Activated naive CD4-positive, alpha-beta T cell treated with anti-CD3 and anti-CD28 coated beads for 36 hours (primary cell): ENCODE data around the gene OR10A3. TPM values are rescaled to one million over a fixed set of nuclear protein-coding genes. Genes with fewer than 3 reads are reported as not detected.
"Not testable (repeated sequence)": the region's sequence is repeated elsewhere in the genome, so short reads cannot be mapped to it uniquely, and the experiment has no call there.

Experiments
- CTCF ChIA-PET: fragments of 350-600 bp; sonication (Branson Sonifier 250); formaldehyde crosslinking; loops from one replicate; lab custom pipeline; 2021; ENCODE audit warnings: antibody characterized with exemption; lab: Charles Lee
- DNase-seq: peaks from one replicate; pipeline ENCODE4 v3.0.0-alpha.2; 2020
- H3K27ac Mint-ChIP-seq: one replicate; pipeline ENCODE4 v1.8.0; 2021; ENCODE audit warnings: mild to moderate bottlenecking, mixed read lengths
- H3K27me3 Mint-ChIP-seq: one replicate; pipeline ENCODE4 v1.8.0; 2021; ENCODE audit warnings: low read depth, mixed read lengths
- H3K36me3 Mint-ChIP-seq: one replicate; pipeline ENCODE4 v1.8.0; 2021; ENCODE audit warnings: low read depth, mixed read lengths
- H3K4me1 Mint-ChIP-seq: one replicate; pipeline ENCODE4 v1.8.0; 2021; ENCODE audit warnings: low read depth, mixed read lengths
- H3K4me3 Mint-ChIP-seq: one replicate; pipeline ENCODE4 v1.8.0; 2021; ENCODE audit warnings: mild to moderate bottlenecking, moderate library complexity, mixed read lengths
- H3K9me3 Mint-ChIP-seq: one replicate; pipeline ENCODE4 v1.8.0; 2021; ENCODE audit warnings: mixed read lengths
- intact Hi-C: fragments of 100-400 bp; cut with micrococcal nuclease; formaldehyde crosslinking; loops from one replicate; pipeline ENCODE4 v1.15.1; 2023
- total RNA-seq, 2 experiments: library from RNA; stranded (reverse); gene quantifications; one replicate each; pipeline ENCODE4 v1.2.3, GENCODE V29; 2021

Gene OR10A3, protein sequence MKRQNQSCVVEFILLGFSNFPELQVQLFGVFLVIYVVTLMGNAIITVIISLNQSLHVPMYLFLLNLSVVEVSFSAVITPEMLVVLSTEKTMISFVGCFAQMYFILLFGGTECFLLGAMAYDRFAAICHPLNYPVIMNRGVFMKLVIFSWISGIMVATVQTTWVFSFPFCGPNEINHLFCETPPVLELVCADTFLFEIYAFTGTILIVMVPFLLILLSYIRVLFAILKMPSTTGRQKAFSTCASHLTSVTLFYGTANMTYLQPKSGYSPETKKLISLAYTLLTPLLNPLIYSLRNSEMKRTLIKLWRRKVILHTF
- not detected for total RNA-seq

DNA sequence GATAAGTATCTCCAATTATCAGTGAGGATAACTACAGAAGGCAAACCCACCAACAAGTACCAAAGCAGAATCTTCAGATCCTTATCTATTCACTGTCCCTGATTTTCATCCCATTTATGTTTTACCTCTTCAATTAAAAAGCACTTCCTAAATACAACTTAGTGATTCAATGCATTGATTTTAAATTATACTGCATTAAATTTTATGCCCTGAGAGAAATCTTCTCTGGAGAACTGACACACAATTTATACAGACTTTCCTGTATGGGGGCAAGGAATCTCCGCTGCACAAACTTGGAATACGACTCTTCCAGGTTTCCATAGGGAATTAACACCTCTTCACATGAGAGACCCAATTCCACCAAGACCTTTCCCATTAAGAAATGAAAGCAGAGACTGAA is at the start of gene OR10A3:
Gene OR10A3, minus strand, starts transcription at position 101 of the 400 bp plus-strand sequence. CDS start 2,188 bp downstream, outside the sequence.
- no peak for DNase-seq

DNA sequence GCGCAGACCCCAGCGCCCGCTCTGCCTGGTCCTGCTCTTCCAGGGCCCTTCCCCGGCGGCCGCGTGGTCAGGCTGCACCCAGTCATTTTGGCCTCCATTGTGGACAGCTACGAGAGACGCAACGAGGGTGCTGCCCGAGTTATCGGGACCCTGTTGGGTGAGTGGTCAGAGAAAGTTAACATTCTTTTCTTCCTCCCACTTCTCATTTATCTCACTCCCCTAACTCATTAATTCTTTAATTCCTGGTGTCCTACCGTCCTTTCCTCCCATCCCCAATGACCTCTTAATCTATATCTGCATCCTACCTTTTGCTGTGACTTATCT is 46.0 kb upstream of the OR10A3 start:
- H3K9me3 Mint-ChIP-seq, DNase-seq, H3K27me3 Mint-ChIP-seq: not testable (repeated sequence)
- Mint-ChIP-seq H3K4me3 (peak overlapping the region; percentile 88), H3K4me1 (peaks cover 37% of the 10 kb centered on the region), H3K27ac (peak overlapping the region; percentile 47), H3K36me3 (peaks cover 19% of the 10 kb centered on the region)
- CTCF ChIA-PET = interaction anchor here (0.6 to 2.4 kb wide), 15 partner anchors 8 to 177 kb away, joined by 3 to 71 read pairs (median 5); no protein-coding TSS in a partner anchor
- intact Hi-C loops = loop anchor here (1.0 to 10.0 kb wide), 10 partner anchors 31 to 1753 kb away; partner anchors contain the start of genes CNGA4, CYB5R2, FHIP1B and PPFIBP2

More for the DNA sequence above, at the start of gene OR10A3:
- Mint-ChIP-seq H3K4me1 (no peaks in the 10 kb centered on the region), H3K4me3 (no peak within 1 kb of the TSS), H3K36me3 (no peaks in the 10 kb centered on the region), H3K9me3 (peaks cover 22% of the 10 kb centered on the region), H3K27me3 (peaks cover 21% of the 10 kb centered on the region), H3K27ac (no peak within 1 kb of the TSS)
- intact Hi-C loops = no loop called here
- CTCF ChIA-PET = no interaction called here

DNA sequence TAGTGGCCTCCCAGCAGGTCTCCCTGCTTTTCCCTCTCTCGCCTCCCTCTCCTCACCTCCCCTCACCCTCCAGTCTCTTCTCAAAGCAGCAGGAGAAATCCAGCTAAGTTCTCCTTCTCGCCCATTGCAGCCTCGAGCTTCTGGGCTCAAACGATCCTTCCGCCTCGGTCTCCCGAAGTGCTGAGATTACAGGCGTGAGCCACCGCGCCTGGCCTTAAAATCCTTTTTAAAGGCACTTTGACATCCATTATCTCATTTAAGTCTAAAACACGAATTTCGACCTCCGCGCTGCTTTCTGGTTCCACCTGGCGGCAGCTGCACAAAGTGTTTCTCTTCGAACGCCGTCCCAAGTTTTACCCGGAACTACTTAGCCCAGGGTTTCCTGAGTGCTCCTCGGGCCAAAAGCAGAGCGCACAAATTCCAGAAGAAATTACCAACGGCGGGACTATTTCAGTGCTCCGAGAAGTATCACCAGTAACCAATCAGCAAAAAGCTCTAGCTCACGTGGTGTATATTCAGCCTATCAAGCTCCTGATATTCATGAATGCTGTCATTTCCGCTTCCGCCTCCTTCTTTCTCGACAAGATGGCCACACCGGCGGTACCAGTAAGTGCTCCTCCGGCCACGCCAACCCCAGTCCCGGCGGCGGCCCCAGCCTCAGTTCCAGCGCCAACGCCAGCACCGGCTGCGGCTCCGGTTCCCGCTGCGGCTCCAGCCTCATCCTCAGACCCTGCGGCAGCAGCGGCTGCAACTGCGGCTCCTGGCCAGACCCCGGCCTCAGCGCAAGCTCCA is 45.5 kb upstream of the OR10A3 start, which contains the start of gene EIF3F:
Gene EIF3F, plus strand, starts transcription at position 570 of the 792 bp plus-strand sequence. Its CDS starts 16 bp downstream, at position 586.
- CTCF ChIA-PET = interaction anchor here (0.6 to 2.4 kb wide), 21 partner anchors 9 to 925 kb away, joined by 3 to 71 read pairs (median 4); no protein-coding TSS in a partner anchor
- intact Hi-C loops = loop anchor here (1.0 to 10.0 kb wide), 10 partner anchors 32 to 1752 kb away; partner anchors contain the start of genes CNGA4, CYB5R2, FHIP1B and PPFIBP2
- Mint-ChIP-seq H3K27ac (peak within 1 kb of the TSS; percentile 92), H3K9me3 (no peaks in the 10 kb centered on the region), H3K4me3 (peak within 1 kb of the TSS; percentile 88), H3K27me3 (no peaks in the 10 kb centered on the region), H3K36me3 (peaks cover 14% of the 10 kb centered on the region), H3K4me1 (peaks cover 37% of the 10 kb centered on the region)
- peak; percentile 94 for DNase-seq

DNA sequence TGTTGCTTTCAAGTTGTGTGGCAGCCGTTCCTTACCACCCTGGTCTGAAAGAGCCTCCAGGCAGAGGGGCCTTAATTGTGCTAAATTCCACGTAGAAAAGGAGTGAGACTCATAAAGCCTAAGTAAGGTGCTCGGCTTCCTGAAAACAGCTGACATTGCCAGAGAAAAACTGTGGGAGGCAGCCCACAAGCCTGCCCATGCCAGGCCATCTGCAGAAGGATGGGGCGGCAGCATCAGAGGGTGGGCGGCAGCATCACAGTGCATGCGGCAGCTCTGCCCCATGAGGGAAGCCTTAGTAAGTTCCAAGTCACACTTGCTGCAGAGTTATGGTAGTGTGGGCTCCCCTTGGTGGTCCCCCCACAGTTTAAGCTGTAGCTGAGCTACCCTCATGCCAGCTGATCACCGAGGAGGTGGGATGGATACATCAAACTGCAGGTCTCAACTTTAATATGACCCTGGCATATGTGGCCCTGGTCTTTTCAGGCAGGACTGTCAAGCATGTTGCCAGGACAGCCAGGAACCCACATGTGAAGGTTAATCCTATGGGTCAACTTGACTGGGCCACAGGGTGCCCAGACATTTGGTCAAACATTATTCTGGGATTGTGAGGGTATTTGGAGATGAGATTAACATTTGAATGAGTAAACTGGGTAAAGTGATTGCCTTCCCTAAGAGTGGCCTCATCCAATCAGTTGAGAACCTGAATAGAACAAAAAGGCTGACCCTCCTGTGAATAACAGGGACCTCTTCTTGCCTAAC is 42.5 kb upstream of the OR10A3 start:
- Mint-ChIP-seq H3K36me3 (peaks cover 3% of the 10 kb centered on the region), H3K4me3 (no peak overlapping the region), H3K27ac (no peak overlapping the region), H3K4me1 (peaks cover 16% of the 10 kb centered on the region), H3K9me3 (no peaks in the 10 kb centered on the region), H3K27me3 (no peaks in the 10 kb centered on the region)
- intact Hi-C loops = loop anchor here (10.0 kb wide), 2 partner anchors 309 to 1749 kb away; partner anchors contain the start of genes CNGA4, CYB5R2 and FHIP1B
- CTCF ChIA-PET = interaction anchor here (2.8 kb wide), 1 partner anchor 91 kb away, joined by 14 read pairs; no protein-coding TSS in a partner anchor
- DNase-seq = no peak

DNA sequence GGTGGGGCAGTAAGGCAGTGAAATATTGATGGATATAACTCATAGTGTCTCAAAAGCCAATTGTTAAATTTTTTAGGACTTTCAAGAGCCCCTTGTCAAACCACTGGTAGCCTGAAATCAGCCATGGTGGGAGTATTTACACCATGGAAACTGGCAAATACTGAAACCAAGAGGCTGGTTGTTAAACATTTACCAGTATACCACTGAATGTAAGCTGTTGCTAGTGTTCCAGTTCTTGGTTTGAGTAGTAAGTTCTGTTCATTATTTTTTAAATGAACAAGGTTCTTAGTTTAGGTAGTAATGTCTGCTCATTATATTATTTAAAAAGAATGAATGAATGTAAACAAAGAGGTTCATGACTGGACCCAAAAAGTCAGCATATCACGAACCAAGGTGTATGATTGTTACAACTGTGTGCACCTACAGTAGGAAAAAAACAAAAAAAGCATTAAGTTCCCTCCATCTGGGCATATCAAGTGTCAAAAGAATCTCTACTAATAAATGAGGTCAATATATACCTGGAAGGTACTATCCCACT is 41.1 kb upstream of the OR10A3 start:
- DNase-seq = no peak
- H3K27me3 Mint-ChIP-seq = no peaks in the 10 kb centered on the region
- H3K4me3 Mint-ChIP-seq = no peak overlapping the region
- no peaks in the 10 kb centered on the region for H3K9me3 Mint-ChIP-seq
- no peak overlapping the region for H3K27ac Mint-ChIP-seq
- peaks cover 6% of the 10 kb centered on the region for H3K4me1 Mint-ChIP-seq
- CTCF ChIA-PET = interaction anchor here (2.8 kb wide), 1 partner anchor 90 kb away, joined by 14 read pairs; no protein-coding TSS in a partner anchor
- intact Hi-C loops = loop anchor here (10.0 kb wide), 2 partner anchors 308 to 1748 kb away; partner anchors contain the start of genes CNGA4, CYB5R2 and FHIP1B
- no peaks in the 10 kb centered on the region for H3K36me3 Mint-ChIP-seq

DNA sequence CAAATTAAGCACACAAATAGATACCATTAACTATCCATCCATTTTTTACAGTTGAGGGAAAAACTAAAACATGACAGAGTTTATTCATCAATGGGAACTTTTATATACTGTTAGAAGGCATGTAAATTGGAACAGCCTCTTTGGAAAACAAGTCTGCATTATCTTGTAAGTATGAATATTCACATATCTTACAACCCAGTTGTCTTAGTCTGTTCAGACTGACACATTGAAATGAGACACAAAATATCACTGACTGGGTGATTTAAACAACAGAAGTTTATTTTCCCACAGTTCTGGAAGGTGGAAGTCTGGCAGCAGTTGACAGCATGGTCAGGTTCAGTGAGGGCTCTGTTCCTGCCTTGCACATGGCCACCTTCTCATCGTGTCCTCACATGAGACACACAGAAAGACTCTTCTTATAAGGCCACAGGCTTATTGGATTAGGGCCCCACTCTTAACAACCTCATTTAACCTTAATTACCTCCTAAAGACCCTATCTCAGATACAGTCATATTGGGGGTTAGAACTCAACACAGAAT is 40.2 kb upstream of the OR10A3 start:
- no peaks in the 10 kb centered on the region for H3K36me3 Mint-ChIP-seq
- intact Hi-C loops = loop anchor here (10.0 kb wide), 2 partner anchors 307 to 1747 kb away; partner anchors contain the start of genes CNGA4, CYB5R2 and FHIP1B
- H3K27ac Mint-ChIP-seq = no peak overlapping the region
- peaks cover 4% of the 10 kb centered on the region for H3K4me1 Mint-ChIP-seq
- CTCF ChIA-PET = interaction anchor here (2.8 kb wide), 1 partner anchor 89 kb away, joined by 14 read pairs; no protein-coding TSS in a partner anchor
- DNase-seq = no peak
- H3K4me3 Mint-ChIP-seq = no peak overlapping the region
- H3K27me3 Mint-ChIP-seq = no peaks in the 10 kb centered on the region
- no peaks in the 10 kb centered on the region for H3K9me3 Mint-ChIP-seq

DNA sequence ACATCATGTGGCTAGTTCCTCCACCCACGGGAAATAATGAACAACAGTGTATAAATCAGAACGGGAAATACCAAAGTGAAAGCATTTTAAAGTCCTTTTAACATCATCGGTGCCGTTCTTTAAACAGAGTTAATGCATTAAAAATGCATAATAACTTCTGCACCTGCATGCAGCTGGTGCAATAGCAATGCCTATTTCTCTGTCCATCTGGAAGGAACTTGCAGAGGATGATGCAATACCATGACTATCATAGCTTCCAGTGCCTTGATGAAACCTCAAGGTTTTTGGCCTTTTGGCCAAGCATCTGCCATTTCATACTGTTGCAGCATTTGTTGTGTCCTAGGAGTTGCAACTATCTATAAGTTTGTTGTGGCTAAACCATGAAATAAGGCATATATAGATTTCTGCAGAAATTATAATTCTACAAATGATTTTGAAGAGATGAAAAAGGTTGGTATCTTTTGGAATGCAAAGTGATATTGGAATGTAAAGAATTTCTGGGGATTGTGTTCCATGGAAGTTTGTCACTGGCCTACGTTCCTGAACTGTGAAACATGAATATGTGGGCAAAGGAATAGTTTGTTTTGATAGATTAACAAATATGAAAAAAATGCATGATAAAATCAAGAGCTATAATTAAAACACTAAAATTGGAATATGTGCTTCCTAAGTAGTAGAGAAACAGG is 35.9 kb upstream of the OR10A3 start:
- Mint-ChIP-seq H3K36me3 (no peaks in the 10 kb centered on the region), H3K4me1 (no peaks in the 10 kb centered on the region), H3K27ac (no peak overlapping the region), H3K27me3 (peaks cover 4% of the 10 kb centered on the region), H3K4me3 (no peak overlapping the region), H3K9me3 (no peaks in the 10 kb centered on the region)
- CTCF ChIA-PET = no interaction called here
- intact Hi-C loops = no loop called here
- DNase-seq = no peak

DNA sequence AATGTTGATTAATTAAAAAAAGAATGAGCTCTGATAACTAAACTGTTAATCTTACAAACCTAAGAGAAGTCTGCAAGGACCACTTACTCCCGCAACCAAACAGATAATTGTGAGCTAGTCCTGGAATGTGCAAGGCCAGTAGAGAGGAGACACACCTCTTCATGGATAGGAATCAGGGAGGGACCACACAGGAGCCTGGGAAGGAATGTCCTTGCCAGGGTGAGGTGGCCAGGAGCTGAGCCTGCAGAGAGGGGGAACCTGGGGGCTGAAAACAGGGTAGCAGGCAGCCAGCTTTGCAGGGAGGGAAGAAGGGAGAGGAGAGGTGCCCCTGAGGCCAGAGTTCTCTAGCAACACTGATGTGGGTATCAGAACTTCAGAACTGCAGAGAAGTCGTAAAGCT is 33.2 kb upstream of the OR10A3 start:
- CTCF ChIA-PET = interaction anchor here (1.1 to 1.6 kb wide), 2 partner anchors 12 to 82 kb away, joined by 4 to 7 read pairs; partner anchors contain the start of gene EIF3F
- no peak for DNase-seq

DNA sequence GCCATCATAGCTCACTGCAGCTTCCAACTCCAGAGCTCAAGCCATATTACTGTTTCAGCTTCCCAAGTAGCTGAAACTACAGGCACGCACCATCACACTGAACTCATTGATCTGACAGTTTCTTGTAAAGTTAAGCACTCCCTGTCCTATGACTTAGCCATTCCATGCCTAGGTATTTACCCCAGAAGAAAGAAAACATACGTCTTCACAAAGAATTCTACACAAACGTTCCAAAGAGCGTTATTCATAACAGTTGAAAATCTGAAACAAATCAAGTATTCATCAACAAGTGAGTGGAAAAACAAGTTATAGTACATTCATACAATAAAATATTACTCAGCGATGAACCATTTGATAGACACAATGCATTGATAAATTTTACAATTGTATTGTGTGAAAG is 31.5 kb upstream of the OR10A3 start:
- peaks cover 6% of the 10 kb centered on the region for H3K27me3 Mint-ChIP-seq
- no peak overlapping the region for H3K27ac Mint-ChIP-seq
- H3K4me1 Mint-ChIP-seq = no peaks in the 10 kb centered on the region
- DNase-seq = no peak
- no peaks in the 10 kb centered on the region for H3K36me3 Mint-ChIP-seq
- intact Hi-C loops = no loop called here
- H3K9me3 Mint-ChIP-seq = no peaks in the 10 kb centered on the region
- CTCF ChIA-PET = interaction anchor here (0.6 kb wide), 1 partner anchor 482 kb away, joined by 3 read pairs; no protein-coding TSS in a partner anchor
- no peak overlapping the region for H3K4me3 Mint-ChIP-seq

More for the DNA sequence above, 33.2 kb upstream of the OR10A3 start:
- peaks cover 4% of the 10 kb centered on the region for H3K27me3 Mint-ChIP-seq
- no peaks in the 10 kb centered on the region for H3K4me1 Mint-ChIP-seq
- no peak overlapping the region for H3K4me3 Mint-ChIP-seq
- H3K9me3 Mint-ChIP-seq = no peaks in the 10 kb centered on the region
- no peak overlapping the region for H3K27ac Mint-ChIP-seq
- intact Hi-C loops = no loop called here
- no peaks in the 10 kb centered on the region for H3K36me3 Mint-ChIP-seq

DNA sequence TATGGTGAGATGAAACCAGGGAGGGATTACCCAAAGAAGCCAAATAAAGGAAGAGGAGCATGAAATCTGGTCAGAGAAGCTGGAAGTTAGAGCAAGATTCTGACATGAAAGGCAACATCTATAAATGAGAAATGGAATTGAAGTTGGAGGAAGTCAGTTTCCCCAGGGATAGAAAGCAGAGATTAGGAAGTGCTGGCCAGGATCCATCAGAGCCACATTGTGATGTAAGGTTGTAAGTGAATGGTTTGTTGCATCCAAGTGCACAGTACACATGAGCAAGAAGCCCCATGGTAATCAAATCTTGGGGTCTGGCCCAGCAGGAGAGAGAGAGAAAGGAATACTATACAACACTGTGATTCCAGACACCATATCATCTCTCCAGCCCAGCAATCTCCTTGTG is 30.3 kb upstream of the OR10A3 start:
- Mint-ChIP-seq H3K4me1 (no peaks in the 10 kb centered on the region), H3K27me3 (peaks cover 6% of the 10 kb centered on the region), H3K4me3 (no peak overlapping the region), H3K36me3 (no peaks in the 10 kb centered on the region), H3K27ac (no peak overlapping the region), H3K9me3 (no peaks in the 10 kb centered on the region)
- CTCF ChIA-PET = no interaction called here
- no peak for DNase-seq
- intact Hi-C loops = no loop called here
